ENCODE data around the gene KCNE3. TPM values are rescaled to one million over a fixed set of nuclear protein-coding genes. Genes with fewer than 3 reads are reported as not detected.

KCNE3 gene
- total and polyA plus RNA-seq, 2 of the 13 experiments (the other 11 are each of a cell fraction or from before 2014, with no cell fraction given) = 0.33 to 2.2 TPM

GRCh38 chr11:74492974-74493790 lies 25.8 kb upstream of the KCNE3 start, which contains the start of gene LIPT2 (continued):
- peak; percentile 79 for TF ChIP-seq TFDP2 (CRISPR knock-in tag; IDR thresholded peaks at IDR 0.05)
- 0 out of 2 replicates have a peak, but pooled peaks have one; percentile 19 for TF ChIP-seq PRDM10 (CRISPR knock-in tag; IDR thresholded peaks at IDR 0.05; ENCODE audit: low read depth)
- TF ChIP-seq CCAR2 (optimal IDR thresholded peaks at IDR 0.05; ENCODE audit: low read depth, low read length) = no peak
- 0 out of 2 replicates have a peak, but pooled peaks have one; percentile 8 for TF ChIP-seq CEBPG (CRISPR knock-in tag; IDR thresholded peaks at IDR 0.05)
- no peak for TF ChIP-seq U2AF2 (IDR thresholded peaks at IDR 0.05; ENCODE audit: low read depth, low read length)
- TF ChIP-seq ISL2 (CRISPR knock-in tag; IDR thresholded peaks at IDR 0.05) = no peak
- TF ChIP-seq ZNF546 (CRISPR knock-in tag; conservative IDR thresholded peaks at IDR 0.05) = peak; percentile 78
- TF ChIP-seq YEATS4 (CRISPR knock-in tag; IDR thresholded peaks at IDR 0.05; ENCODE audit: borderline replicate concordance) = peak; percentile 99
- no peak for TF ChIP-seq TP53 (CRISPR knock-in tag; conservative IDR thresholded peaks at IDR 0.05)
- peak; percentile 50; the same call in 1 of the 2 replicates for TF ChIP-seq HIVEP1 (CRISPR knock-in tag; IDR thresholded peaks at IDR 0.05)
- peak; percentile 78 for TF ChIP-seq THAP11 (CRISPR knock-in tag; IDR thresholded peaks at IDR 0.05)
- 0 out of 2 replicates have a peak, but pooled peaks have one; percentile 20 for TF ChIP-seq FUBP1 (CRISPR knock-in tag; IDR thresholded peaks at IDR 0.05; ENCODE audit: borderline replicate concordance)
- TF ChIP-seq ONECUT2 (CRISPR knock-in tag; IDR thresholded peaks at IDR 0.05) = no peak
- TF ChIP-seq MTA1 (CRISPR knock-in tag; IDR thresholded peaks at IDR 0.05; ENCODE audit: borderline replicate concordance) = peak; percentile 80
- TF ChIP-seq MYPOP (CRISPR knock-in tag; IDR thresholded peaks at IDR 0.05) = peak; percentile 100
- peak; percentile 86 for TF ChIP-seq ZNF598 (CRISPR knock-in tag; IDR thresholded peaks at IDR 0.05; ENCODE audit: borderline replicate concordance)
- no peak for TF ChIP-seq ZNF737 (CRISPR knock-in tag; IDR thresholded peaks at IDR 0.05; ENCODE audit: borderline replicate concordance)
- TF ChIP-seq SUZ12 (IDR thresholded peaks at IDR 0.05; ENCODE audit: low read depth, low read length) = no peak
- TF ChIP-seq RFX3 (CRISPR knock-in tag; IDR thresholded peaks at IDR 0.05) = no peak
- no peak for TF ChIP-seq ZNF207 (IDR thresholded peaks at IDR 0.05; ENCODE audit: borderline replicate concordance)
- TF ChIP-seq ZSCAN21 (CRISPR knock-in tag; IDR thresholded peaks at IDR 0.05; ENCODE audit: borderline replicate concordance) = peak; percentile 81; the same call in 1 of the 2 replicates
- TF ChIP-seq NR2F6 (IDR thresholded peaks at IDR 0.05) = no peak
- no peak for TF ChIP-seq NR2F6 (CRISPR knock-in tag; IDR thresholded peaks at IDR 0.05)

Measured in HepG2 (cell line).